ENCODE measurements around the gene CLEC18C. TPM values are rescaled to one million over a fixed set of nuclear protein-coding genes. Genes with fewer than 3 reads are reported as not detected.
"Not testable (repeated sequence)": the region's sequence is repeated elsewhere in the genome, so short reads cannot be mapped to it uniquely, and the experiment has no call there.

CLEC18C gene
- total RNA-seq, 1 donor from 2014 or later = 0.60 TPM

DNA sequence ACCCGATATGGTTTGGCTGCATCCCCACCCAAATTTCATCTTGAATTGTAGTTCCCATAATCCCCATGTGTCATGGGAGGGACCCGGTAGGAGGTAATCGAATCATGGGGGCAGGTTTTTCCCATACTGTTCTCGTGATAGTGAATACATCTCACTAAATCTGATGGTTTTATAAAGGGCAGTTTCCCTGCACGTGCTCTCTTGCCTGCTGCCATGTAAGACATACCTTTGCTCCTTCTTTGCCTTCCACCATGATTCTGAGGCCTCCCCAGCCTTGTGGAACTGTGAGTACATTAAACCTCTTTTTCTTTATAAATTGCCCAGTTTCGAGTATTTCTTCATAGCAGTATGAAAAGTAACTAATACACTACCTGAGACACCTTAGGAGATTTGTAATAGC is 32.8 kb downstream of the CLEC18C start:
- not testable (repeated sequence) for DNase-seq (ENCODE audit: low read depth)

GRCh38 chr16:70218586-70218985 is 45.0 kb downstream of the CLEC18C start:
- peak; percentile 4 for DNase-seq (ENCODE audit: low read depth)

GRCh38 chr16:70222574-70222973 is 49.0 kb downstream of the CLEC18C start:
- DNase-seq (ENCODE audit: low read depth) = peak; percentile 6

GRCh38 chr16:70223216-70223615 is 49.6 kb downstream of the CLEC18C start:
- not testable (repeated sequence) for DNase-seq (ENCODE audit: low read depth)

- not testable (repeated sequence) for DNase-seq (ENCODE audit: low read depth)
Observed at GRCh38 chr16:70223971-70224513, 50.5 kb downstream of the CLEC18C start.

DNA sequence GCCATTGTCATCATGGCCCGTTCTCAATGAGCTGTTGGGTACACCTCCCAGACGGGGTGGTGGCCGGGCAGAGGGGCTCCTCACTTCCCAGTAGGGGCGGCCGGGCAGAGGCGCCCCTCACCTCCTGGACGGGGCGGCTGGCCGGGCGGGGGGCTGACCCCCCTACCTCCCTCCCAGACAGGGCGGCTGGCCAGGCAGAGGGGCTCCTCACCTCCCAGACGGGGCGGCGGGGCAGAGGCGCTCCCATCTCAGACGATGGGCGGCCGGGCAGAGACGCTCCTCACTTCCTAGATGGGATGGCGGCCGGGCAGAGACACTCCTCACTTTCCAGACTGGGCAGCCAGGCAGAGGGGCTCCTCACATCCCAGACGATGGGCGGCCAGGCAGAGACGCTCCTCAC is 51.1 kb downstream of the CLEC18C start:
- not testable (repeated sequence) for DNase-seq (ENCODE audit: low read depth)

GRCh38 chr16:70225430-70225829 is 51.8 kb downstream of the CLEC18C start:
- not testable (repeated sequence) for DNase-seq (ENCODE audit: low read depth)

DNA sequence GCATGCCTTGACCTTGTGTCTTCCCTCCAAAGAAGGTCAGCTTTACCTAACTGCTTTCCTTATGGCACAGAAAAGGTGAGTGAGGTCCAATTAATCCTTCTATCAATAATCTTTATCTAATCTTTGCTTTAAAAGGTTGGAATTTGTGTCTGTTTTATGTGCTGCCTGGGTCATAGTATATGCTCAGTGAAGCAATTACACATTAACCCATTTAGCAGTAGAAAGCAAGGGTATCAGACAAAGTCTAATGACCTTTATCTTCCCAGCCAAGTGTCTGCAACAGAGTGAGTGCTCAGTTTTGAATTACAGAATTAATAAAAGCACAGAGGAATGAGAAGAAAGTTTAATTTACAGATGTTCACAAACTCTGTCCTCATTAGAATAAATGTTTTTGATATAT is 52.4 kb downstream of the CLEC18C start:
- not testable (repeated sequence) for DNase-seq (ENCODE audit: low read depth)

- not testable (repeated sequence) for DNase-seq (ENCODE audit: low read depth)
Observed at GRCh38 chr16:70231831-70232230, 58.2 kb downstream of the CLEC18C start.

Other genes with a start within 250 kb of the CLEC18C start
- 0.15 and 1.6 TPM in 2 replicates for gene CLEC18A, start 222.5 kb upstream of the CLEC18C start, total RNA-seq
- 14.6 and 39.7 TPM in 2 replicates for gene PDPR, start 59.5 kb upstream of the CLEC18C start, total RNA-seq
- gene EXOSC6, start 78.2 kb downstream of the CLEC18C start, total RNA-seq = 28.0 and 28.7 TPM in 2 replicates
- 97.6 and 182 TPM in 2 replicates for gene AARS1, start 115.7 kb downstream of the CLEC18C start, total RNA-seq
- gene DDX19B, start 125.4 kb downstream of the CLEC18C start, total RNA-seq = 24.5 and 28.4 TPM in 2 replicates
- gene DDX19A, start 173.1 kb downstream of the CLEC18C start, total RNA-seq = 39.1 and 56.8 TPM in 2 replicates

Data from renal cortical epithelial cell (primary cell).